ENCODE data around the gene XKR3.
"Not testable (repeated sequence)": the region's sequence is repeated elsewhere in the genome, so short reads cannot be mapped to it uniquely, and the experiment has no call there.

Gene XKR3

GRCh38 chr22:16824716-16825687, at the start of gene XKR3:
XKR3 (minus strand) TSS chr22:16825411; CDS start chr22:16808073, 17,338 bp downstream.
- H3K27ac Mint-ChIP-seq = peak within 1 kb of the TSS; percentile 57
- peak within 1 kb of the TSS; percentile 50 for H3K4me3 Mint-ChIP-seq
- H3K36me3 Mint-ChIP-seq (ENCODE audit: low read depth) = no peaks in the 10 kb centered on the region
- H3K4me1 Mint-ChIP-seq (ENCODE audit: low read depth) = peaks cover 14% of the 10 kb centered on the region
- no peaks in the 10 kb centered on the region for H3K27me3 Mint-ChIP-seq (ENCODE audit: low read depth)
- peaks cover 4% of the 10 kb centered on the region for H3K9me3 Mint-ChIP-seq

- H3K9me3 Mint-ChIP-seq; H3K27me3 Mint-ChIP-seq (ENCODE audit: low read depth); H3K36me3 Mint-ChIP-seq (ENCODE audit: low read depth); H3K27ac Mint-ChIP-seq; H3K4me1 Mint-ChIP-seq (ENCODE audit: low read depth); H3K4me3 Mint-ChIP-seq: not testable (repeated sequence)
Observed at GRCh38 chr22:16869640-16870039, 44.4 kb upstream of the XKR3 start.

DNA sequence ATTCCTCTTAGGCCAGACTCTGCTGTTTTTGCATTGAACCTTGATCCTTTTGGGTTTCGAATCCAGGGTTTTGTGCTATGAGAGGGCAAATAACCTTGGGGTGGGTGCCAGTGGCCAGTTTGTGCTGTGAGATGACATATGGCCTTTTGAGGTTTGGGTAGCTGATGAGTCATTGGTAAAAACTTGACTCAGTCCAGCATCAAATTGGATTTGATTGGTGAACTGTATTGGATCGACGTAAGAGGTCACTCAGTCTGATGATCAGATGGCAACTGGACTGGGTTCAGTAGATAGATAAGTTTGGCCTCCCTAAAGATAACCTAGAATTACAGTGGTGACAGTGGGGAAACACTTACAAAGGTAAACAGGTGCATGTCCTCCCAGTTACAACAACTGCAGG, 41.0 kb upstream of the XKR3 start:
- Mint-ChIP-seq H3K27me3 (ENCODE audit: low read depth) (peaks cover 7% of the 10 kb centered on the region), H3K27ac (no peak overlapping the region), H3K36me3 (ENCODE audit: low read depth) (no peaks in the 10 kb centered on the region), H3K4me3 (no peak overlapping the region), H3K4me1 (ENCODE audit: low read depth) (no peaks in the 10 kb centered on the region), H3K9me3 (no peaks in the 10 kb centered on the region)

- H3K4me3 Mint-ChIP-seq; H3K4me1 Mint-ChIP-seq (ENCODE audit: low read depth); H3K27ac Mint-ChIP-seq; H3K9me3 Mint-ChIP-seq; H3K27me3 Mint-ChIP-seq (ENCODE audit: low read depth); H3K36me3 Mint-ChIP-seq (ENCODE audit: low read depth): not testable (repeated sequence)
Observed at GRCh38 chr22:16856851-16857250, 31.6 kb upstream of the XKR3 start.

- no peak overlapping the region for H3K4me3 Mint-ChIP-seq
- no peak overlapping the region for H3K27ac Mint-ChIP-seq
- H3K36me3 Mint-ChIP-seq (ENCODE audit: low read depth) = no peaks in the 10 kb centered on the region
Observed at GRCh38 chr22:16854631-16855030, 29.4 kb upstream of the XKR3 start.

DNA sequence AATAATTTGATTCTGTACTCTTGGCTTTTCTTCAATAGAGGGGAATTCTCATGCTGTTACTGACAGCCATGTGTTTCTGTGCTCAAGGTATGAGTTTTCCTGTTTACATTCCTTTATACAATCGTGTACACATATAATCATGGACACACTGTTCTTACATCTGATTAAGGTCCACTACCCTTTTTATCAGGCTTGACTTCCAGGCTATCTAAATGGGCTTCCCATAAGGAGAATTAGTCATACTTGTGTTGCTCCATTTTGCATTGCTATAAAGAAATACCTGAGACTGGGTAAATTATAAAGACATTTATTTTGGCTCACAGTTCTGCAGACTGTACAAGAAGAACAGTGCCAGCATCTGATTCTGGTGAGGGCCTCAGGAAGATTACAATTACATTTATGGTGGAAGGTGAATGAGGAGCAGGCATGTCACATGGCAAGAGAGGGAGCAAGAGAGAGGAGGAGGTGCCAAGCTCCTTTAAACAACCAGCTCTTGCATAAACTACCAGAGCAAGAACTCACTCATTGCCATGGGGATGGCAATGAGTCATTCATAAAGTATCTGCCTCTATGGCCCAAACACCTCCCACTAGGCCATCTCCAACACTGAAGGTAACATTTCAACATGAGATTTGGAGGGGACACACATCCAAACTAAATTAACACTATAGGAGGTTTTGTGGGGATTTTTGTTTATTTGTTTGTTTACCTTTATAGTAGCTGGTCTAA, 26.2 kb upstream of the XKR3 start:
- not testable (repeated sequence) for H3K4me3 Mint-ChIP-seq; H3K36me3 Mint-ChIP-seq (ENCODE audit: low read depth); H3K27ac Mint-ChIP-seq; H3K9me3 Mint-ChIP-seq; H3K4me1 Mint-ChIP-seq (ENCODE audit: low read depth)
- H3K27me3 Mint-ChIP-seq (ENCODE audit: low read depth) = peaks cover 17% of the 10 kb centered on the region

More at GRCh38 chr22:16854631-16855030, 29.4 kb upstream of the XKR3 start:
- H3K9me3 Mint-ChIP-seq = no peaks in the 10 kb centered on the region
- H3K27me3 Mint-ChIP-seq (ENCODE audit: low read depth) = peaks cover 14% of the 10 kb centered on the region
- H3K4me1 Mint-ChIP-seq (ENCODE audit: low read depth) = no peaks in the 10 kb centered on the region

GRCh38 chr22:16847271-16847670, 22.1 kb upstream of the XKR3 start:
- peaks cover 9% of the 10 kb centered on the region for H3K27me3 Mint-ChIP-seq (ENCODE audit: low read depth)
- no peaks in the 10 kb centered on the region for H3K9me3 Mint-ChIP-seq
- peaks cover 5% of the 10 kb centered on the region for H3K4me1 Mint-ChIP-seq (ENCODE audit: low read depth)
- no peaks in the 10 kb centered on the region for H3K36me3 Mint-ChIP-seq (ENCODE audit: low read depth)
- no peak overlapping the region for H3K27ac Mint-ChIP-seq
- no peak overlapping the region for H3K4me3 Mint-ChIP-seq

GRCh38 chr22:16845881-16846280, 20.7 kb upstream of the XKR3 start:
- no peak overlapping the region for H3K4me3 Mint-ChIP-seq
- H3K27me3 Mint-ChIP-seq (ENCODE audit: low read depth) = peaks cover 3% of the 10 kb centered on the region
- peaks cover 5% of the 10 kb centered on the region for H3K4me1 Mint-ChIP-seq (ENCODE audit: low read depth)
- H3K27ac Mint-ChIP-seq = no peak overlapping the region
- no peaks in the 10 kb centered on the region for H3K36me3 Mint-ChIP-seq (ENCODE audit: low read depth)
- no peaks in the 10 kb centered on the region for H3K9me3 Mint-ChIP-seq

DNA sequence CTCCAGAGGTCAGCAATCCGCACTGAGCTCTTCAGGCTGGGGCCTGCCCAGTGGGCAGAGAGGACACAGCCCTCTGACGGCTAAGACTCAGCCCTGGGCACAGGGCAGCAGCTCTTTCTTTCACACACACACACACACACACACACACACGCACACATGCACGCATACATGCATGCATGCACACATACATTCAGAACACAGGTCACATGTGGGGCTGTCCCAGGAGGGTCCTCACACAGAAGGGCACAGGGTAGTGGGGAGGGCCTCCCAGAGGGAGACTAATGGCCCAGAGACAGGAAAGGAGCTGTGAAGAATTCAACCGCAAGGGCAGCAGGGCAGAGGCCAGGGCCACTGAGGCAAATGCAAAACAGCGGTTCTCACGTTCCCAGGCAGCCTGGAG, 20.3 kb upstream of the XKR3 start:
- Mint-ChIP-seq H3K27me3 (ENCODE audit: low read depth) (peaks cover 3% of the 10 kb centered on the region), H3K36me3 (ENCODE audit: low read depth) (no peaks in the 10 kb centered on the region), H3K4me3 (no peak overlapping the region), H3K4me1 (ENCODE audit: low read depth) (peaks cover 5% of the 10 kb centered on the region), H3K27ac (no peak overlapping the region), H3K9me3 (no peaks in the 10 kb centered on the region)

- no peak overlapping the region for H3K4me3 Mint-ChIP-seq
- no peaks in the 10 kb centered on the region for H3K36me3 Mint-ChIP-seq (ENCODE audit: low read depth)
- H3K9me3 Mint-ChIP-seq = no peaks in the 10 kb centered on the region
- H3K27ac Mint-ChIP-seq = no peak overlapping the region
- peaks cover 5% of the 10 kb centered on the region for H3K4me1 Mint-ChIP-seq (ENCODE audit: low read depth)
- peaks cover 3% of the 10 kb centered on the region for H3K27me3 Mint-ChIP-seq (ENCODE audit: low read depth)
Observed at GRCh38 chr22:16844529-16844928, 19.3 kb upstream of the XKR3 start.

DNA sequence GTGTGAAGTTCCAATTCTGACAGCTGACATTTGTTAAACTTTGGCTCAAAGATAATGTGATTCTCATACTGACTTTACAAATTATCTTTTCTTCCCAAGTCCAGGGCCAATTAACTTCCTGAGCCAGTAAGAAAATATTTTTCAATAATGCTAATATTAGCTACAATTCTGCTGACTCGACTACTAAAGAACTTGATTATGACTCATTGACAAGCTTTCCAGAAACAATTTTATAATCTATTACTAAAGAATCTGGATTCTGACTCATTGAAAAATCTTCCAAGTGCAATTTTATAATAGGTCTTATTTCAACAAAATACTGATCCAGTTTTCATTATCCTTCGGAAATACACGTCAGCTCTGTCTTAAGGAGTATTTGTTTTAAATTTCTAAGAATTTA, 12.9 kb upstream of the XKR3 start:
- peaks cover 5% of the 10 kb centered on the region for H3K27me3 Mint-ChIP-seq (ENCODE audit: low read depth)
- no peaks in the 10 kb centered on the region for H3K9me3 Mint-ChIP-seq
- no peaks in the 10 kb centered on the region for H3K36me3 Mint-ChIP-seq (ENCODE audit: low read depth)
- no peak overlapping the region for H3K27ac Mint-ChIP-seq
- H3K4me3 Mint-ChIP-seq = no peak overlapping the region
- no peaks in the 10 kb centered on the region for H3K4me1 Mint-ChIP-seq (ENCODE audit: low read depth)

GRCh38 chr22:16834971-16835370, 9.8 kb upstream of the XKR3 start:
- Mint-ChIP-seq H3K4me1 (ENCODE audit: low read depth) (no peaks in the 10 kb centered on the region), H3K4me3 (no peak overlapping the region), H3K9me3 (no peaks in the 10 kb centered on the region), H3K27me3 (ENCODE audit: low read depth) (peaks cover 5% of the 10 kb centered on the region), H3K36me3 (ENCODE audit: low read depth) (no peaks in the 10 kb centered on the region), H3K27ac (no peak overlapping the region)

GRCh38 chr22:16831257-16831656, 6.0 kb upstream of the XKR3 start:
- no peak overlapping the region for H3K27ac Mint-ChIP-seq
- no peaks in the 10 kb centered on the region for H3K4me1 Mint-ChIP-seq (ENCODE audit: low read depth)
- peaks cover 5% of the 10 kb centered on the region for H3K27me3 Mint-ChIP-seq (ENCODE audit: low read depth)
- H3K9me3 Mint-ChIP-seq = no peaks in the 10 kb centered on the region
- no peak overlapping the region for H3K4me3 Mint-ChIP-seq
- no peaks in the 10 kb centered on the region for H3K36me3 Mint-ChIP-seq (ENCODE audit: low read depth)

- Mint-ChIP-seq H3K9me3 (no peaks in the 10 kb centered on the region), H3K27ac (no peak overlapping the region), H3K4me1 (ENCODE audit: low read depth) (peaks cover 8% of the 10 kb centered on the region), H3K4me3 (no peak overlapping the region), H3K27me3 (ENCODE audit: low read depth) (peaks cover 5% of the 10 kb centered on the region), H3K36me3 (ENCODE audit: low read depth) (no peaks in the 10 kb centered on the region)
Observed at GRCh38 chr22:16829985-16830384, 4.8 kb upstream of the XKR3 start.

GRCh38 chr22:16828876-16829275, 3.7 kb upstream of the XKR3 start:
- H3K4me1 Mint-ChIP-seq (ENCODE audit: low read depth) = peaks cover 14% of the 10 kb centered on the region
- H3K9me3 Mint-ChIP-seq = no peaks in the 10 kb centered on the region
- no peaks in the 10 kb centered on the region for H3K36me3 Mint-ChIP-seq (ENCODE audit: low read depth)
- H3K27me3 Mint-ChIP-seq (ENCODE audit: low read depth) = peaks cover 5% of the 10 kb centered on the region
- no peak overlapping the region for H3K27ac Mint-ChIP-seq
- H3K4me3 Mint-ChIP-seq = no peak overlapping the region

Measured in T-helper 1 cell treated with Interleukin-12 subunit alpha and Interleukin-12 subunit beta and Interleukin-4 antibody, amounts not matched to agents 30 μg/mL and 1 μg/mL, for 36 hours (primary cell).